ENCODE data around the gene DNAAF1. TPM values are rescaled to one million over a fixed set of nuclear protein-coding genes. Genes with fewer than 3 reads are reported as not detected.

The DNAAF1 gene
- total RNA-seq, 2 donors from 2014 or later = 0.21 TPM; not detected in 1

Other genes starting within 250 kb of the DNAAF1 start
- 1 to 10 TPM; 2.7 to 4.3 TPM for gene MLYCD, start 246.2 kb upstream of the DNAAF1 start, total RNA-seq
- gene OSGIN1, start 192.1 kb upstream of the DNAAF1 start, total RNA-seq = 1 to 10 TPM in 1 of 2 donors, under 1 TPM in 1; 0.48 to 2.5 TPM
- gene NECAB2, start 177.1 kb upstream of the DNAAF1 start, total RNA-seq = not detected
- not detected for gene SLC38A8, start 102.5 kb upstream of the DNAAF1 start, total RNA-seq
- 10 to 100 TPM; 44.0 to 54.4 TPM for gene MBTPS1, start 28.4 kb upstream of the DNAAF1 start, total RNA-seq
- gene HSDL1, start 131 bp upstream of the DNAAF1 start, total RNA-seq = 10 to 100 TPM in 1 of 2 donors, 1 to 10 TPM in 1; 9.9 to 14.6 TPM
- gene TAF1C, start 41.7 kb downstream of the DNAAF1 start, total RNA-seq = 10 to 100 TPM; 37.0 to 44.9 TPM
- gene ADAD2, start 45.8 kb downstream of the DNAAF1 start, total RNA-seq = not detected
- not detected for gene KCNG4, start 94.7 kb downstream of the DNAAF1 start, total RNA-seq
- gene WFDC1, start 149.6 kb downstream of the DNAAF1 start, total RNA-seq = under 1 TPM in 1 of 2 donors, not detected in 1; 0.90 TPM
- gene ATP2C2, start 223.2 kb downstream of the DNAAF1 start, total RNA-seq = not detected